Transverse colon (tissue), 3 donors: ENCODE measurements around the gene IGF2BP2.

Experiments used
- CTCF ChIP-seq, 5 experiments: fragments of 200-600 bp in 3 of 5; fragments of 450-650 bp in 2 of 5; sonication (generic) in 3 of 5; IDR thresholded peaks; 1 replicate in 2 of 5; 2 replicates in 3 of 5; pipeline ENCODE4 v1.5.1; 2016 to 2017; ENCODE audit warnings: antibody characterized with exemption in 5 of 5, inconsistent platforms in 3 of 5, mild to moderate bottlenecking in 2 of 5, moderate library complexity in 1 of 5
- POLR2A ChIP-seq: fragments of 450-650 bp; IDR thresholded peaks from one replicate; pipeline ENCODE4 v1.6.1; 2016; ENCODE audit warnings: antibody characterized with exemption, mild to moderate bottlenecking, moderate library complexity

- TF ChIP-seq CTCF (IDR thresholded peaks at IDR 0.05) (no peak), POLR2A (no peak)
Measured at GRCh38 chr3:185678027-185678426, 146.8 kb downstream of the IGF2BP2 start.
